GM12878 (cell line): Measurements from ENCODE around the gene GOT2. TPM values are rescaled to one million over a fixed set of nuclear protein-coding genes. Genes with fewer than 3 reads are reported as not detected.

Experiments used
- ATAC-seq: fragments of 200-7000 bp; cut with Tn5 transposase; 3 replicates; pipeline ENCODE4 v1.9.1; 2020; ENCODE audit warnings: mild to moderate bottlenecking, moderate library complexity
- BruUV-seq: library from RNA; stranded (reverse); fragments of 400-500 nt; replicated peaks from 2 replicates; lab custom pipeline; 2021; lab: Mats Ljungman, UMichigan
- CTCF ChIA-PET: fragments of 300-600 bp; sonication (Branson Sonifier 250); formaldehyde crosslinking; extraction: SDS; loops from one replicate; lab custom pipeline; 2021; ENCODE audit warnings: inconsistent platforms; lab: Yijun Ruan, JAX
- POLR2A ChIA-PET: fragments of 350-600 bp; formaldehyde crosslinking; extraction: SDS; loops from one replicate; lab custom pipeline; 2021; ENCODE audit warnings: inconsistent platforms; lab: Charles Lee
- RAD21 ChIA-PET: fragments of 300-600 bp; sonication (Branson Sonifier 250); formaldehyde crosslinking; loops from one replicate; lab custom pipeline; 2023; ENCODE audit warnings: antibody characterized with exemption; ENCODE audit not compliant: unreplicated experiment; lab: Charles Lee
- SMC1A ChIA-PET: fragments of 300-600 bp; sonication (Branson Sonifier 250); formaldehyde crosslinking; loops from one replicate; lab custom pipeline; 2023; ENCODE audit not compliant: unreplicated experiment, uncharacterized antibody; lab: Charles Lee
- DNase-seq: peaks from one replicate; pipeline ENCODE4 v3.0.0-alpha.2; 2011; ENCODE audit warnings: low read depth, low spot score
- FAIRE-seq: peaks from 3 replicates; lab custom pipeline; 2011; peaks lifted over from hg19 to GRCh38; lab: Jason Lieb, UNC
- H2AFZ ChIP-seq: 2 replicates; pipeline ENCODE4 v1.6.0; 2011; ENCODE audit warnings: low read depth, low read length, control low read depth; ENCODE audit not compliant: control insufficient read depth
- H3K27ac ChIP-seq: 2 replicates; pipeline ENCODE4 v1.5.1; 2011; ENCODE audit warnings: control low read depth; ENCODE audit not compliant: control insufficient read depth, insufficient read depth
- H3K27me3 ChIP-seq, 2 experiments: replicated peaks in 1 of 2; 2 replicates each; pipeline versions ENCODE4 v1.6.0 to v1.6.1; 2011; ENCODE audit warnings: low read length in 1 of 2; ENCODE audit not compliant: control insufficient read depth in 2 of 2, insufficient read depth in 2 of 2
- H3K36me3 ChIP-seq, 2 experiments: 2 replicates each; pipeline ENCODE4 v1.5.1; 2011; ENCODE audit warnings: low read length in 1 of 2; ENCODE audit not compliant: control insufficient read depth in 2 of 2, insufficient read depth in 2 of 2
- H3K4me1 ChIP-seq: 2 replicates; pipeline ENCODE4 v1.6.1; 2011; ENCODE audit warnings: mild to moderate bottlenecking, low read length, moderate library complexity, mixed read lengths; ENCODE audit not compliant: control insufficient read depth, insufficient read depth
- H3K4me2 ChIP-seq: 2 replicates; pipeline ENCODE4 v1.6.0; 2011; ENCODE audit warnings: control low read depth; ENCODE audit not compliant: control insufficient read depth, insufficient read depth
- H3K4me3 ChIP-seq: fragments of 200-600 bp; sonication (generic); 2 replicates; pipeline ENCODE4 v1.5.1; 2016
- H3K79me2 ChIP-seq: 2 replicates; pipeline ENCODE4 v1.6.0; 2011; ENCODE audit warnings: low read length; ENCODE audit not compliant: control insufficient read depth, insufficient read depth
- H3K9ac ChIP-seq: 2 replicates; pipeline ENCODE4 v1.8.0; 2011; ENCODE audit warnings: low read length, control low read depth, mixed read lengths; ENCODE audit not compliant: control insufficient read depth, insufficient read depth
- H3K9me3 ChIP-seq: replicated peaks from 3 replicates; pipeline ENCODE4 v1.5.1; 2011; ENCODE audit warnings: mild to moderate bottlenecking, low read length; ENCODE audit not compliant: control insufficient read depth, insufficient read depth
- H4K20me1 ChIP-seq: 2 replicates; pipeline ENCODE4 v1.6.0; 2011; ENCODE audit not compliant: control insufficient read depth, insufficient read depth
- WGBS: methylation state at CpG from one replicate; pipeline ENCODE4 v1.1.6; 2016; ENCODE audit warnings: low lambda C conversion rate; ENCODE audit not compliant: insufficient replicate concordance, insufficient coverage; ENCODE audit errors: missing lambda C conversion rate; 5-methylcytosine and 5-hydroxymethylcytosine counted together
- in situ Hi-C: fragments of 300-500 bp; cut with MboI; formaldehyde crosslinking; loops from 9 replicates; pipeline ENCODE4 v1.14.3; 2018; ENCODE audit warnings: mixed read lengths
- intact Hi-C: fragments of 100-400 bp; cut with micrococcal nuclease; formaldehyde crosslinking; loops from one replicate; pipeline ENCODE4 v1.14.2; 2022; ENCODE audit not compliant: unreplicated experiment
- polyA plus RNA-seq, 11 experiments: library from polyadenylated mRNA; depleted of rRNA in 4 of 11; unstranded in 6 of 11; stranded (reverse) in 5 of 11; fragments of >200 nt; fragmentation: Nextera tagmentation in 4 of 11; fragmentation: Illumina TruSeq in 1 of 11; extraction: Ambion mirVana in 4 of 11; extraction: Trizol in 1 of 11; gene quantifications; 1 replicate in 1 of 11; 2 replicates in 10 of 11; pipeline versions ENCODE4 v1.2.1 to v1.2.3, GENCODE V29; 2011 to 2016; ENCODE audit warnings: inconsistent platforms in 2 of 11, missing spikeins in 2 of 11, low read depth in 1 of 11
- total RNA-seq, 4 experiments: library from RNA; depleted of rRNA in 3 of 4; stranded (reverse); fragments of >200 nt in 3 of 4; fragmentation: Illumina TruSeq in 1 of 4; extraction: Trizol in 1 of 4; gene quantifications; 2 replicates each; pipeline versions ENCODE4 v1.2.1 to v1.2.3, GENCODE V29; 2013 to 2021
- TF ChIP-seq, protein P1 (sequence below): fragments of 450-650 bp; IDR thresholded peaks from 2 replicates; pipeline ENCODE4 v1.6.1; 2017; ENCODE audit warnings: mild to moderate bottlenecking, moderate library complexity
- TF ChIP-seq, protein P2 (sequence below): IDR thresholded peaks from 2 replicates; pipeline ENCODE4 v1.6.1; 2011; ENCODE audit warnings: mild to moderate bottlenecking, low read depth, low read length, moderate library complexity; ENCODE audit not compliant: insufficient replicate concordance

GOT2 gene
- total and polyA plus RNA-seq, 10 of the 15 experiments (the other 5 are each of a cell fraction or from before 2014, with no cell fraction given), result 41.7 to 235 (median 83.7) TPM

DNA sequence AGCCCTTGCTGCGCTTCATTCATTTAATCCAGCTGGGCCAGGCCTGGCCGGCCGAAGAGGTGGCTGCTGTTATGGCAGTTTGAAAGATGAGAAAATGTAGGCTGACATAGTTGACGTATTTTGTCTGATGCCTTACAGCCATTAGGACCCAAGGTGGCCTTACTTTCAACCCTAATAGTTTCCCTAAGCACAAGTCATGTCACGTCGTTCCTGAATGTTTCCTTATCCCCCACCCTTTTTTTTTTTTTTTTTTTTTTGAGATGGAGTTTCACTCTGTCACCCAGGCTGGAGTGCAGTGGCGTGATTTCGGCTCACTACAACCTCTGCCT lies 307 bp upstream of the GOT2 start:
- WGBS, result 16% methylated on average over 7 of the region's 8 CpGs
- no TSS peak for BruUV-seq
- no peak overlapping the region; the same call in 1 of the 2 replicates for H3K4me3 ChIP-seq
- no peaks in the 10 kb centered on the region; a peak in 1 of 4 replicates for H3K27me3 ChIP-seq
- ChIA-PET SMC1A (interaction anchor here (1.2 kb wide), 1 partner anchor 50 kb away, joined by 3 read pairs; the partner anchor contains the start of gene SLC38A7), POLR2A (interaction anchor here (0.7 kb wide), 1 partner anchor 472 kb away, joined by 6 read pairs; no protein-coding TSS in a partner anchor), CTCF (interaction anchor here (1.0 to 1.8 kb wide), 2 partner anchors 21 to 122 kb away, joined by 3 read pairs; no protein-coding TSS in a partner anchor), RAD21 (no interaction called here)
- no peak for DNase-seq
- peaks cover 46% of the 10 kb centered on the region for H3K79me2 ChIP-seq
- H2AFZ ChIP-seq, result peak overlapping the region; percentile 92
- no peaks in the 10 kb centered on the region for H4K20me1 ChIP-seq
- peaks cover 0 to 6% of the 10 kb centered on the region in 2 experiments; a peak in 1 of 4 replicates for H3K36me3 ChIP-seq
- FAIRE-seq, result no peak
- H3K4me2 ChIP-seq, result peak overlapping the region; percentile 64; the same call in 1 of the 2 replicates
- peaks cover 7% of the 10 kb centered on the region for H3K4me1 ChIP-seq
- no peak overlapping the region for H3K27ac ChIP-seq
- TF ChIP-seq, protein P1, sequence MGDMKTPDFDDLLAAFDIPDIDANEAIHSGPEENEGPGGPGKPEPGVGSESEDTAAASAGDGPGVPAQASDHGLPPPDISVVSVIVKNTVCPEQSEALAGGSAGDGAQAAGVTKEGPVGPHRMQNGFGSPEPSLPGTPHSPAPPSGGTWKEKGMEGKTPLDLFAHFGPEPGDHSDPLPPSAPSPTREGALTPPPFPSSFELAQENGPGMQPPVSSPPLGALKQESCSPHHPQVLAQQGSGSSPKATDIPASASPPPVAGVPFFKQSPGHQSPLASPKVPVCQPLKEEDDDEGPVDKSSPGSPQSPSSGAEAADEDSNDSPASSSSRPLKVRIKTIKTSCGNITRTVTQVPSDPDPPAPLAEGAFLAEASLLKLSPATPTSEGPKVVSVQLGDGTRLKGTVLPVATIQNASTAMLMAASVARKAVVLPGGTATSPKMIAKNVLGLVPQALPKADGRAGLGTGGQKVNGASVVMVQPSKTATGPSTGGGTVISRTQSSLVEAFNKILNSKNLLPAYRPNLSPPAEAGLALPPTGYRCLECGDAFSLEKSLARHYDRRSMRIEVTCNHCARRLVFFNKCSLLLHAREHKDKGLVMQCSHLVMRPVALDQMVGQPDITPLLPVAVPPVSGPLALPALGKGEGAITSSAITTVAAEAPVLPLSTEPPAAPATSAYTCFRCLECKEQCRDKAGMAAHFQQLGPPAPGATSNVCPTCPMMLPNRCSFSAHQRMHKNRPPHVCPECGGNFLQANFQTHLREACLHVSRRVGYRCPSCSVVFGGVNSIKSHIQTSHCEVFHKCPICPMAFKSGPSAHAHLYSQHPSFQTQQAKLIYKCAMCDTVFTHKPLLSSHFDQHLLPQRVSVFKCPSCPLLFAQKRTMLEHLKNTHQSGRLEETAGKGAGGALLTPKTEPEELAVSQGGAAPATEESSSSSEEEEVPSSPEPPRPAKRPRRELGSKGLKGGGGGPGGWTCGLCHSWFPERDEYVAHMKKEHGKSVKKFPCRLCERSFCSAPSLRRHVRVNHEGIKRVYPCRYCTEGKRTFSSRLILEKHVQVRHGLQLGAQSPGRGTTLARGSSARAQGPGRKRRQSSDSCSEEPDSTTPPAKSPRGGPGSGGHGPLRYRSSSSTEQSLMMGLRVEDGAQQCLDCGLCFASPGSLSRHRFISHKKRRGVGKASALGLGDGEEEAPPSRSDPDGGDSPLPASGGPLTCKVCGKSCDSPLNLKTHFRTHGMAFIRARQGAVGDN, result no peak
- TF ChIP-seq, protein P2, sequence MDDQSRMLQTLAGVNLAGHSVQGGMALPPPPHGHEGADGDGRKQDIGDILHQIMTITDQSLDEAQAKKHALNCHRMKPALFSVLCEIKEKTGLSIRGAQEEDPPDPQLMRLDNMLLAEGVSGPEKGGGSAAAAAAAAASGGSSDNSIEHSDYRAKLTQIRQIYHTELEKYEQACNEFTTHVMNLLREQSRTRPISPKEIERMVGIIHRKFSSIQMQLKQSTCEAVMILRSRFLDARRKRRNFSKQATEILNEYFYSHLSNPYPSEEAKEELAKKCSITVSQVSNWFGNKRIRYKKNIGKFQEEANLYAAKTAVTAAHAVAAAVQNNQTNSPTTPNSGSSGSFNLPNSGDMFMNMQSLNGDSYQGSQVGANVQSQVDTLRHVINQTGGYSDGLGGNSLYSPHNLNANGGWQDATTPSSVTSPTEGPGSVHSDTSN, result peak; percentile 23
- no peaks in the 10 kb centered on the region for H3K9me3 ChIP-seq
- H3K9ac ChIP-seq, result peak overlapping the region; percentile 82
- intact Hi-C loops, result loop anchor here (1.0 kb wide), 1 partner anchor 104 kb away; no protein-coding TSS in a partner anchor
- ATAC-seq, result no peak
- in situ Hi-C loops, result loop anchor here (25.0 kb wide), 1 partner anchor 222 kb away; the partner anchor contains the start of genes NDRG4 and SETD6
